H9 (cell line): ENCODE results near the gene GTF2E1. TPM values are rescaled to one million over a fixed set of nuclear protein-coding genes. Genes with fewer than 3 reads are reported as not detected.

Experiments used
- DNase-seq: peaks from one replicate; pipeline ENCODE4 v3.0.0-alpha.2; 2017
- H2AFZ ChIP-seq: one replicate; pipeline ENCODE4 v1.6.1; 2013; ENCODE audit warnings: mild to moderate bottlenecking, low read length, control low read depth, moderate library complexity
- H2AK5ac ChIP-seq: 2 replicates; pipeline ENCODE4 v1.6.1; 2013; ENCODE audit warnings: low read length, control low read depth, mixed read lengths; ENCODE audit not compliant: insufficient read length
- H2BK120ac ChIP-seq: one replicate; pipeline ENCODE4 v1.6.1; 2013; ENCODE audit warnings: low read depth, mild to moderate bottlenecking, low read length, control low read depth, inconsistent platforms; ENCODE audit not compliant: poor library complexity, severe bottlenecking
- H2BK12ac ChIP-seq: 2 replicates; pipeline ENCODE4 v1.6.1; 2013; ENCODE audit warnings: low read length, control low read depth, mixed read lengths, low read depth; ENCODE audit not compliant: insufficient read length
- H2BK15ac ChIP-seq: 2 replicates; pipeline ENCODE4 v1.6.1; 2013; ENCODE audit warnings: low read depth, low read length, control low read depth
- H2BK20ac ChIP-seq: one replicate; pipeline ENCODE4 v1.6.1; 2013; ENCODE audit warnings: low read depth, mild to moderate bottlenecking, low read length, control low read depth, inconsistent platforms; ENCODE audit not compliant: poor library complexity, severe bottlenecking
- H2BK5ac ChIP-seq: 2 replicates; pipeline ENCODE4 v1.6.1; 2013; ENCODE audit warnings: low read length, control low read depth, mixed read lengths; ENCODE audit not compliant: insufficient read length
- H3K14ac ChIP-seq: 2 replicates; pipeline ENCODE4 v1.6.1; 2013; ENCODE audit warnings: low read length, control low read depth; ENCODE audit not compliant: insufficient read depth
- H3K18ac ChIP-seq: 2 replicates; pipeline ENCODE4 v1.6.1; 2013; ENCODE audit warnings: low read depth, mild to moderate bottlenecking, mixed read lengths, low read length, control low read depth; ENCODE audit not compliant: insufficient read length
- H3K23ac ChIP-seq: 2 replicates; pipeline ENCODE4 v1.6.1; 2013; ENCODE audit warnings: low read length, control low read depth, mixed read lengths, low read depth; ENCODE audit not compliant: insufficient read length
- H3K23me2 ChIP-seq: 2 replicates; pipeline ENCODE4 v1.6.1; 2013; ENCODE audit warnings: low read depth, mild to moderate bottlenecking, mixed read lengths, low read length, control low read depth; ENCODE audit not compliant: insufficient read length, poor library complexity, severe bottlenecking
- H3K27ac ChIP-seq: 2 replicates; pipeline ENCODE4 v1.5.1; 2013; ENCODE audit warnings: low read length, control low read depth, mixed read lengths, low read depth; ENCODE audit not compliant: insufficient read length
- H3K27me3 ChIP-seq: 2 replicates; pipeline ENCODE4 v1.6.1; 2013; ENCODE audit warnings: low read length, control low read depth, inconsistent platforms; ENCODE audit not compliant: insufficient read depth
- H3K4ac ChIP-seq: 2 replicates; pipeline ENCODE4 v1.6.1; 2013; ENCODE audit warnings: low read depth, mild to moderate bottlenecking, control low read depth, inconsistent platforms, low read length, moderate library complexity
- H3K4me1 ChIP-seq: 2 replicates; pipeline ENCODE4 v1.6.1; 2013; ENCODE audit warnings: low read length, control low read depth, inconsistent platforms; ENCODE audit not compliant: insufficient read depth
- H3K4me2 ChIP-seq: 2 replicates; pipeline ENCODE4 v1.6.1; 2013; ENCODE audit warnings: low read length, control low read depth, mixed read lengths; ENCODE audit not compliant: insufficient read length, insufficient read depth
- H3K56ac ChIP-seq: 2 replicates; pipeline ENCODE4 v1.6.1; 2013; ENCODE audit warnings: low read depth, mild to moderate bottlenecking, mixed read lengths, low read length, control low read depth; ENCODE audit not compliant: insufficient read length
- H3K79me1 ChIP-seq: 2 replicates; pipeline ENCODE4 v1.6.1; 2013; ENCODE audit warnings: low read depth, mild to moderate bottlenecking, moderate library complexity, low read length, control low read depth, inconsistent platforms; ENCODE audit not compliant: insufficient read depth, poor library complexity, severe bottlenecking
- H3K79me2 ChIP-seq: 2 replicates; pipeline ENCODE4 v1.6.1; 2013; ENCODE audit warnings: low read length, control low read depth, inconsistent platforms; ENCODE audit not compliant: insufficient read depth
- H3K9ac ChIP-seq: 2 replicates; pipeline ENCODE4 v1.6.1; 2013; ENCODE audit warnings: low read length, control low read depth, mixed read lengths; ENCODE audit not compliant: insufficient read length; ENCODE audit errors: extremely low read depth
- H3K9me3 ChIP-seq: one replicate; pipeline ENCODE4 v1.6.1; 2013; ENCODE audit warnings: low read depth, low read length, inconsistent platforms; ENCODE audit not compliant: control insufficient read depth
- H3T11ph ChIP-seq: one replicate; pipeline ENCODE4 v1.6.1; 2013; ENCODE audit warnings: mild to moderate bottlenecking, low read length, control low read depth, inconsistent platforms
- H4K20me1 ChIP-seq: one replicate; pipeline ENCODE4 v1.6.1; 2013; ENCODE audit not compliant: control insufficient read depth, insufficient read length, insufficient read depth
- H4K5ac ChIP-seq: 2 replicates; pipeline ENCODE4 v1.6.1; 2013; ENCODE audit warnings: low read depth, mild to moderate bottlenecking, mixed read lengths, low read length, control low read depth; ENCODE audit not compliant: insufficient read length
- H4K8ac ChIP-seq: replicated peaks from 2 replicates; pipeline ENCODE4 v1.6.1; 2013; ENCODE audit warnings: low read length, control low read depth, mixed read lengths, low read depth; ENCODE audit not compliant: insufficient read length
- H4K91ac ChIP-seq: 2 replicates; pipeline ENCODE4 v1.6.1; 2013; ENCODE audit warnings: low read depth, mild to moderate bottlenecking, moderate library complexity, mixed read lengths, low read length, control low read depth; ENCODE audit not compliant: insufficient read length
- H3K27ac Mint-ChIP-seq, 3 experiments: 2 replicates in 2 of 3; 3 replicates in 1 of 3; pipeline ENCODE4 v1.8.0; 2020 to 2021; ENCODE audit warnings: mixed read lengths in 3 of 3, mild to moderate bottlenecking in 1 of 3, moderate library complexity in 1 of 3
- H3K27me3 Mint-ChIP-seq: 2 replicates; pipeline ENCODE4 v1.8.0; 2021; ENCODE audit warnings: low read depth, mild to moderate bottlenecking, moderate library complexity, mixed read lengths
- H3K36me3 Mint-ChIP-seq, 3 experiments: 2 replicates in 2 of 3; 3 replicates in 1 of 3; pipeline ENCODE4 v1.8.0; 2020 to 2021; ENCODE audit warnings: low read depth in 3 of 3, mixed read lengths in 3 of 3; ENCODE audit not compliant: insufficient read depth in 1 of 3
- H3K4me1 Mint-ChIP-seq, 2 experiments: 2 replicates each; pipeline ENCODE4 v1.8.0; 2020; ENCODE audit warnings: mixed read lengths in 2 of 2
- H3K4me3 Mint-ChIP-seq, 2 experiments: 2 replicates in 1 of 2; 3 replicates in 1 of 2; pipeline ENCODE4 v1.8.0; 2020 to 2021; ENCODE audit warnings: mild to moderate bottlenecking in 2 of 2, mixed read lengths in 2 of 2, moderate library complexity in 1 of 2
- H3K9me3 Mint-ChIP-seq, 2 experiments: 2 replicates in 1 of 2; 3 replicates in 1 of 2; pipeline ENCODE4 v1.8.0; 2020; ENCODE audit warnings: mild to moderate bottlenecking in 2 of 2, mixed read lengths in 2 of 2, moderate library complexity in 1 of 2
- CTCF ChIP-seq: fragments of 200-600 bp; sonication (generic); conservative IDR thresholded peaks from 3 replicates; pipeline ENCODE4 v1.8.0; 2021; ENCODE audit warnings: antibody characterized with exemption, mild to moderate bottlenecking
- WGBS: extraction: QIAGEN DNeasy Blood & Tissue Kit; methylation state at CpG from one replicate; pipeline ENCODE4 v1.1.7; 2013; ENCODE audit warnings: missing lambda C conversion rate, low lambda C conversion rate, mixed read lengths; ENCODE audit not compliant: insufficient read length; ENCODE audit errors: extremely low coverage; 5-methylcytosine and 5-hydroxymethylcytosine counted together
- total RNA-seq: library from RNA; stranded (reverse); gene quantifications from 2 replicates; pipeline ENCODE4 v1.2.1, GENCODE V29; 2021

Gene GTF2E1
- total RNA-seq, 1 experiment from 2014 or later: 88.8 TPM

- Histone ChIP-seq H2BK20ac (no peak overlapping the region), H3T11ph (no peak overlapping the region), H2BK12ac (no peak overlapping the region), H3K27me3 (no peaks in the 10 kb centered on the region; the same call in 1 of the 2 replicates), H3K18ac (no peak overlapping the region), H3K23ac (no peak overlapping the region), H2BK120ac (no peak overlapping the region), H3K9me3 (no peaks in the 10 kb centered on the region), H3K9ac (no peak overlapping the region), H4K20me1 (no peaks in the 10 kb centered on the region), H4K5ac (no peak overlapping the region), H3K23me2 (no peaks in the 10 kb centered on the region), H2BK5ac (no peak overlapping the region), H3K79me2 (no peaks in the 10 kb centered on the region), H3K27ac (no peak overlapping the region), H3K79me1 (no peaks in the 10 kb centered on the region), H3K4me1 (no peaks in the 10 kb centered on the region; the same call in 1 of the 2 replicates), H4K91ac (no peak overlapping the region), H4K8ac (no peak overlapping the region), H3K4ac (no peak overlapping the region), H3K4me2 (no peak overlapping the region), H3K56ac (no peak overlapping the region), H2BK15ac (no peak overlapping the region), H2AFZ (no peak overlapping the region), H2AK5ac (no peak overlapping the region), H3K14ac (no peak overlapping the region)
- Mint-ChIP-seq H3K4me1 (peaks cover 24 to 29% of the 10 kb centered on the region in 2 experiments), H3K36me3 (no peaks in the 10 kb centered on the region), H3K9me3 (no peaks in the 10 kb centered on the region), H3K4me3 (no peak overlapping the region), H3K27me3 (no peaks in the 10 kb centered on the region), H3K27ac (no peak overlapping the region)
- TF ChIP-seq CTCF: no peak
- DNase-seq: no peak
- no CpG with 5 or more reads among the region's 1 CpG for WGBS
Measured at GRCh38 chr3:120828796-120829195, 86.3 kb downstream of the GTF2E1 start.
